Measurements from ENCODE around the gene ANKS3.

ANKS3 gene

GRCh38 chr16:4663777-4664465, 70.2 kb downstream of the ANKS3 start:
- DNase-seq: no peak

- DNase-seq: no peak
These were observed 70.7 kb downstream of the ANKS3 start for GRCh38 chr16:4663465-4663776.

- no peak for DNase-seq
These were observed 72.4 kb downstream of the ANKS3 start for GRCh38 chr16:4661661-4662060.

- peak; percentile 74 for DNase-seq
These were observed 73.5 kb downstream of the ANKS3 start for GRCh38 chr16:4660454-4661007.

- no peak for DNase-seq
These were observed 74.4 kb downstream of the ANKS3 start for GRCh38 chr16:4659363-4660353.

- DNase-seq: no peak
These were observed 77.1 kb downstream of the ANKS3 start for GRCh38 chr16:4656695-4657686.

- DNase-seq: no peak
These were observed 77.8 kb downstream of the ANKS3 start for GRCh38 chr16:4656221-4656620.

- no peak for DNase-seq
These were observed 78.3 kb downstream of the ANKS3 start for GRCh38 chr16:4655801-4656200.

- DNase-seq: no peak
These were observed 79.0 kb downstream of the ANKS3 start for GRCh38 chr16:4654964-4655590.

GRCh38 chr16:4654011-4654963, 79.8 kb downstream of the ANKS3 start:
- no peak for DNase-seq

GRCh38 chr16:4652561-4652960, 81.5 kb downstream of the ANKS3 start:
- no peak for DNase-seq

- DNase-seq: no peak
These were observed 82.2 kb downstream of the ANKS3 start for GRCh38 chr16:4651827-4652226.

- peak; percentile 79 for DNase-seq
These were observed 83.5 kb downstream of the ANKS3 start for GRCh38 chr16:4650443-4651074.

GRCh38 chr16:4649744-4650442, 84.2 kb downstream of the ANKS3 start:
- DNase-seq: no peak

GRCh38 chr16:4648917-4649316, 85.2 kb downstream of the ANKS3 start:
- no peak for DNase-seq

- no peak for DNase-seq
These were observed 86.5 kb downstream of the ANKS3 start for GRCh38 chr16:4647644-4647980.

GRCh38 chr16:4646773-4647643, 87.1 kb downstream of the ANKS3 start:
- no peak for DNase-seq
